Neural cell (in vitro differentiated cells): ENCODE results near the gene ULBP1. TPM values are rescaled to one million over a fixed set of nuclear protein-coding genes. Genes with fewer than 3 reads are reported as not detected.

Experiments
- H2AFZ ChIP-seq: fragments of 200-600, 300-800 bp; sonication (generic), shearing (Covaris generic); 2 replicates; pipeline ENCODE4 v1.6.0; 2014; ENCODE audit warnings: low read depth, mild to moderate bottlenecking, antibody characterized with exemption, low read length, moderate library complexity
- H3F3A ChIP-seq: fragments of 200-600 bp; shearing (Covaris generic); 2 replicates; pipeline ENCODE4 v1.6.1; 2016; ENCODE audit warnings: mild to moderate bottlenecking, moderate library complexity, mixed read lengths, antibody characterized with exemption, low read length; ENCODE audit not compliant: insufficient read depth, poor library complexity, severe bottlenecking
- H3K27ac ChIP-seq: fragments of 200-600, 300-800 bp; sonication (generic), shearing (Covaris generic); 2 replicates; pipeline ENCODE4 v1.5.1; 2014; ENCODE audit warnings: mild to moderate bottlenecking, low read length, moderate library complexity
- H3K27me3 ChIP-seq: fragments of 300-800, 200-600 bp; sonication (generic), shearing (Covaris generic); 2 replicates; pipeline ENCODE4 v1.6.0; 2014; ENCODE audit warnings: mild to moderate bottlenecking, low read depth, low read length, moderate library complexity; ENCODE audit not compliant: insufficient read depth
- H3K36me3 ChIP-seq: fragments of 300-800, 200-600 bp; sonication (generic), shearing (Covaris generic); 2 replicates; pipeline ENCODE4 v1.5.1; 2014; ENCODE audit warnings: mild to moderate bottlenecking, antibody characterized with exemption, low read length, moderate library complexity; ENCODE audit not compliant: insufficient read depth
- H3K4me2 ChIP-seq: fragments of 300-800, 200-600 bp; sonication (generic), shearing (Covaris generic); 2 replicates; pipeline ENCODE4 v1.6.0; 2014; ENCODE audit warnings: mild to moderate bottlenecking, low read length
- H3K4me3 ChIP-seq: fragments of 300-800, 200-600 bp; sonication (generic), shearing (Covaris generic); 2 replicates; pipeline ENCODE4 v1.5.1; 2014; ENCODE audit warnings: mild to moderate bottlenecking, low read length, moderate library complexity
- H3K79me2 ChIP-seq: fragments of 200-600 bp; shearing (Covaris generic); replicated peaks from 2 replicates; pipeline ENCODE4 v1.6.0; 2014; ENCODE audit warnings: mild to moderate bottlenecking, low read length, moderate library complexity; ENCODE audit not compliant: insufficient read depth
- H3K9ac ChIP-seq: fragments of 300-800, 200-600 bp; sonication (generic), shearing (Covaris generic); 2 replicates; pipeline ENCODE4 v1.6.1; 2016; ENCODE audit warnings: mild to moderate bottlenecking, low read length, mixed read lengths
- H3K9me2 ChIP-seq: fragments of 200-600 bp; shearing (Covaris generic); 2 replicates; pipeline ENCODE4 v1.6.1; 2016; ENCODE audit warnings: mild to moderate bottlenecking, low read length, mixed read lengths; ENCODE audit not compliant: insufficient read depth
- H3K9me3 ChIP-seq: fragments of 200-600, 300-800 bp; sonication (generic), shearing (Covaris generic); 2 replicates; pipeline ENCODE4 v1.6.1; 2016; ENCODE audit warnings: mild to moderate bottlenecking, mixed run types, low read length, moderate library complexity, mixed read lengths
- H4K20me1 ChIP-seq: fragments of 200-600 bp; shearing (Covaris generic); 2 replicates; pipeline ENCODE4 v1.6.1; 2016; ENCODE audit warnings: mild to moderate bottlenecking, mixed run types; ENCODE audit not compliant: insufficient read depth
- EP300 ChIP-seq: fragments of 450-650 bp; conservative IDR thresholded peaks from 2 replicates; pipeline ENCODE4 v1.6.1; 2014; ENCODE audit warnings: antibody characterized with exemption, mild to moderate bottlenecking, moderate library complexity; ENCODE audit not compliant: poor library complexity, severe bottlenecking
- EZH2 ChIP-seq: fragments of 200-600, 300-800 bp; shearing (Covaris generic), sonication (generic); IDR thresholded peaks from 2 replicates; pipeline ENCODE4 v1.6.1; 2014; ENCODE audit warnings: antibody characterized with exemption, low read length, borderline replicate concordance, mild to moderate bottlenecking; ENCODE audit not compliant: insufficient read depth, poor library complexity, severe bottlenecking
- MXI1 ChIP-seq: fragments of 450-650 bp; conservative IDR thresholded peaks from 2 replicates; pipeline ENCODE4 v1.6.1; 2014; ENCODE audit warnings: antibody characterized with exemption, mild to moderate bottlenecking; ENCODE audit not compliant: poor library complexity, severe bottlenecking
- POLR2AphosphoS5 ChIP-seq: IDR thresholded peaks from 2 replicates; pipeline ENCODE4 v1.6.1; 2012
- RAD21 ChIP-seq: fragments of 450-650 bp; conservative IDR thresholded peaks from 2 replicates; pipeline ENCODE4 v1.6.1; 2014; ENCODE audit warnings: antibody characterized with exemption, mild to moderate bottlenecking, moderate library complexity
- SMC3 ChIP-seq: fragments of 450-650 bp; conservative IDR thresholded peaks from 2 replicates; pipeline ENCODE4 v1.6.1; 2014; ENCODE audit warnings: antibody characterized with exemption, mild to moderate bottlenecking, moderate library complexity; ENCODE audit not compliant: poor library complexity
- TAF1 ChIP-seq: IDR thresholded peaks from 2 replicates; pipeline ENCODE4 v1.6.1; 2012; ENCODE audit warnings: low read depth
- polyA plus RNA-seq: library from polyadenylated mRNA; depleted of rRNA; stranded (reverse); fragments of >200 nt; gene quantifications from 2 replicates; pipeline ENCODE4 v1.2.3, GENCODE V29; 2014
- TF ChIP-seq, protein P1 (sequence below): fragments of 450-650 bp; IDR thresholded peaks from 2 replicates; pipeline ENCODE4 v1.5.1; 2014; ENCODE audit warnings: antibody characterized with exemption, mild to moderate bottlenecking, moderate library complexity; ENCODE audit not compliant: poor library complexity, severe bottlenecking
- TF ChIP-seq, protein P2 (sequence below): IDR thresholded peaks from 2 replicates; pipeline ENCODE4 v1.6.1; 2012; ENCODE audit warnings: borderline replicate concordance

Gene ULBP1
- polyA plus RNA-seq, 1 donor from 2014 or later = 0.22 TPM

DNA sequence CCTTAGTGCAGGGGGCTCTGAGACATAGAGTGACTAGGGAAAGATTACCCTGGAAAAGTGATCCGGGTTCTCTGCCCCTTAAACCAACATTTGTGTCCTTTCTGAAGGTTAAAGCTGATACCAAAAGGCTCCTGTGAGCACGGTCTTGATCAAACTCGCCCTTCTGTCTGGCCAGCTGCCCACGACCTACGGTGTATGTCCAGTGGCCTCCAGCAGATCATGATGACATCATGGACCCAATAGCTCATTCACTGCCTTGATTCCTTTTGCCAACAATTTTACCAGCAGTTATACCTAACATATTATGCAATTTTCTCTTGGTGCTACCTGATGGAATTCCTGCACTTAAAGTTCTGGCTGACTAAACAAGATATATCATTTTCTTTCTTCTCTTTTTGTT lies 15.1 kb upstream of the ULBP1 start:
- H3K9me2 ChIP-seq = no peaks in the 10 kb centered on the region
- H3F3A ChIP-seq = no peaks in the 10 kb centered on the region
- H2AFZ ChIP-seq = no peak overlapping the region
- H3K9ac ChIP-seq = no peak overlapping the region
- H3K79me2 ChIP-seq = no peaks in the 10 kb centered on the region
- no peaks in the 10 kb centered on the region for H4K20me1 ChIP-seq
- no peak overlapping the region for H3K27ac ChIP-seq
- H3K27me3 ChIP-seq = peaks cover 66% of the 10 kb centered on the region
- TF ChIP-seq, protein P1, sequence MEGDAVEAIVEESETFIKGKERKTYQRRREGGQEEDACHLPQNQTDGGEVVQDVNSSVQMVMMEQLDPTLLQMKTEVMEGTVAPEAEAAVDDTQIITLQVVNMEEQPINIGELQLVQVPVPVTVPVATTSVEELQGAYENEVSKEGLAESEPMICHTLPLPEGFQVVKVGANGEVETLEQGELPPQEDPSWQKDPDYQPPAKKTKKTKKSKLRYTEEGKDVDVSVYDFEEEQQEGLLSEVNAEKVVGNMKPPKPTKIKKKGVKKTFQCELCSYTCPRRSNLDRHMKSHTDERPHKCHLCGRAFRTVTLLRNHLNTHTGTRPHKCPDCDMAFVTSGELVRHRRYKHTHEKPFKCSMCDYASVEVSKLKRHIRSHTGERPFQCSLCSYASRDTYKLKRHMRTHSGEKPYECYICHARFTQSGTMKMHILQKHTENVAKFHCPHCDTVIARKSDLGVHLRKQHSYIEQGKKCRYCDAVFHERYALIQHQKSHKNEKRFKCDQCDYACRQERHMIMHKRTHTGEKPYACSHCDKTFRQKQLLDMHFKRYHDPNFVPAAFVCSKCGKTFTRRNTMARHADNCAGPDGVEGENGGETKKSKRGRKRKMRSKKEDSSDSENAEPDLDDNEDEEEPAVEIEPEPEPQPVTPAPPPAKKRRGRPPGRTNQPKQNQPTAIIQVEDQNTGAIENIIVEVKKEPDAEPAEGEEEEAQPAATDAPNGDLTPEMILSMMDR = no peak
- TF ChIP-seq EP300 = no peak
- no peak for TF ChIP-seq RAD21
- TF ChIP-seq MXI1 = no peak
- no peak for TF ChIP-seq SMC3
- no peak for TF ChIP-seq EZH2
- TF ChIP-seq, protein P2, sequence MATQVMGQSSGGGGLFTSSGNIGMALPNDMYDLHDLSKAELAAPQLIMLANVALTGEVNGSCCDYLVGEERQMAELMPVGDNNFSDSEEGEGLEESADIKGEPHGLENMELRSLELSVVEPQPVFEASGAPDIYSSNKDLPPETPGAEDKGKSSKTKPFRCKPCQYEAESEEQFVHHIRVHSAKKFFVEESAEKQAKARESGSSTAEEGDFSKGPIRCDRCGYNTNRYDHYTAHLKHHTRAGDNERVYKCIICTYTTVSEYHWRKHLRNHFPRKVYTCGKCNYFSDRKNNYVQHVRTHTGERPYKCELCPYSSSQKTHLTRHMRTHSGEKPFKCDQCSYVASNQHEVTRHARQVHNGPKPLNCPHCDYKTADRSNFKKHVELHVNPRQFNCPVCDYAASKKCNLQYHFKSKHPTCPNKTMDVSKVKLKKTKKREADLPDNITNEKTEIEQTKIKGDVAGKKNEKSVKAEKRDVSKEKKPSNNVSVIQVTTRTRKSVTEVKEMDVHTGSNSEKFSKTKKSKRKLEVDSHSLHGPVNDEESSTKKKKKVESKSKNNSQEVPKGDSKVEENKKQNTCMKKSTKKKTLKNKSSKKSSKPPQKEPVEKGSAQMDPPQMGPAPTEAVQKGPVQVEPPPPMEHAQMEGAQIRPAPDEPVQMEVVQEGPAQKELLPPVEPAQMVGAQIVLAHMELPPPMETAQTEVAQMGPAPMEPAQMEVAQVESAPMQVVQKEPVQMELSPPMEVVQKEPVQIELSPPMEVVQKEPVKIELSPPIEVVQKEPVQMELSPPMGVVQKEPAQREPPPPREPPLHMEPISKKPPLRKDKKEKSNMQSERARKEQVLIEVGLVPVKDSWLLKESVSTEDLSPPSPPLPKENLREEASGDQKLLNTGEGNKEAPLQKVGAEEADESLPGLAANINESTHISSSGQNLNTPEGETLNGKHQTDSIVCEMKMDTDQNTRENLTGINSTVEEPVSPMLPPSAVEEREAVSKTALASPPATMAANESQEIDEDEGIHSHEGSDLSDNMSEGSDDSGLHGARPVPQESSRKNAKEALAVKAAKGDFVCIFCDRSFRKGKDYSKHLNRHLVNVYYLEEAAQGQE = no peak
- TF ChIP-seq TAF1 = no peak
- TF ChIP-seq POLR2AphosphoS5 = no peak
- no peak overlapping the region for H3K4me2 ChIP-seq
- H3K9me3 ChIP-seq = no peaks in the 10 kb centered on the region
- H3K4me3 ChIP-seq = no peak overlapping the region
- H3K36me3 ChIP-seq = no peaks in the 10 kb centered on the region

DNA sequence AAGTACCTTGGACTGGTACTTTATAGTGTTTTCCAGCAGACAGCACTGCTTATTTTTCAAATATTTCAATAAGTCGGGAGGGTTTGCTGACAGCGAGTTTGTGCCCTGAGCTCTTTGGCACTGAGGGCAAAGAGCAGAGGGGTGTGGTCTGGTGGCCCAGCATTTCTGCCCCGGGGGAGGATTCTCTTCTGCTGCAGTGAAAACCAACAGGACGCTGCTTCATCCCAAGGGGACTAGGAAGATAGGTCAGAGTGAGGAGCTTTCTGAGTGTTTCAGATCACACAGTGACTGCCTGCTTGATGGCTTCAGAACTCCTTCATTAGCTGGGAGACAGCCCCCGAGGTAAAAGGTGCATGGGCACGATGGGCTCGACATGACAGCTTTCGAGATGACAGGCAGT lies 13.3 kb upstream of the ULBP1 start:
- Histone ChIP-seq H3K4me2 (no peak overlapping the region), H3K4me3 (no peak overlapping the region), H3K27ac (no peak overlapping the region), H4K20me1 (no peaks in the 10 kb centered on the region), H2AFZ (no peak overlapping the region), H3K27me3 (peaks cover 79% of the 10 kb centered on the region), H3K9me2 (no peaks in the 10 kb centered on the region), H3K9me3 (no peaks in the 10 kb centered on the region), H3F3A (no peaks in the 10 kb centered on the region), H3K79me2 (no peaks in the 10 kb centered on the region), H3K36me3 (no peaks in the 10 kb centered on the region), H3K9ac (no peak overlapping the region)
- TF ChIP-seq POLR2AphosphoS5 (no peak), MXI1 (no peak), RAD21 (no peak), TAF1 (no peak), SMC3 (no peak), EZH2 (no peak), EP300 (no peak)
- TF ChIP-seq, protein P2 = no peak
- TF ChIP-seq, protein P1 = no peak
